Duodenal mucosa (tissue), 2 donors: ENCODE results near the gene PRICKLE2.

Experiments
- H3K27ac ChIP-seq: one replicate; pipeline ENCODE4 v1.7.0; 2013; ENCODE audit warnings: low read depth, low read length
- H3K27me3 ChIP-seq, 2 donors: one replicate each; pipeline ENCODE4 v1.7.0; 2013; ENCODE audit warnings: low read length in 2 of 2, control low read depth in 1 of 2; ENCODE audit not compliant: insufficient read depth in 2 of 2, control insufficient read depth in 1 of 2
- H3K36me3 ChIP-seq, 2 donors: one replicate each; pipeline ENCODE4 v1.7.0; 2013; ENCODE audit warnings: low read length in 2 of 2, control low read depth in 1 of 2; ENCODE audit not compliant: insufficient read depth in 2 of 2, control insufficient read depth in 1 of 2
- H3K4me1 ChIP-seq, 2 donors: one replicate each; pipeline ENCODE4 v1.7.0; 2013; ENCODE audit warnings: low read length in 2 of 2, control low read depth in 1 of 2; ENCODE audit not compliant: insufficient read depth in 2 of 2, control insufficient read depth in 1 of 2
- H3K4me3 ChIP-seq, 2 donors: one replicate each; pipeline ENCODE4 v1.7.0; 2013; ENCODE audit warnings: low read length in 2 of 2, low read depth in 1 of 2
- H3K9ac ChIP-seq, 2 donors: one replicate each; pipeline ENCODE4 v1.7.0; 2013; ENCODE audit warnings: low read length in 2 of 2, low read depth in 1 of 2
- H3K9me3 ChIP-seq, 2 donors: one replicate each; pipeline ENCODE4 v1.7.0; 2013; ENCODE audit warnings: low read length in 2 of 2, control low read depth in 1 of 2; ENCODE audit not compliant: control insufficient read depth in 1 of 2

Gene PRICKLE2

DNA sequence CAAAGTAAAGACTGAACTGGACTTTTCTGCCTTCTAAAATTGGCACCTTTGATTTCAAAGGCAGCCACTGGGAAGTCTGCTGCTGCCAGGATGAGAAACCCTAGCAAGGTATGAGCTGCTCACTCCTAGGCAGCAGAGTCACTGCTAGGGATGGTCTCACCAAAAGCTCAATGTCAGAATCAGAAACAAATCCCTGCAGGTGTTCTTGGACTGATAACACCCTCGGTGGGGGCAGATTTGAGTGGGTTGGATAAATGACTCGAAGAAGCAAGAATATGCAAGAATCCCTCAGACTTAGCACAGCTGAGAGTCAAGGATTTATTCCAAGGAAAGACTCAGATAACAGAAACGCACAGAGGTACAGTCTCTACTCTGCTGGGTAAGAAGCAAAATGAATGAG, 90.4 kb downstream of the PRICKLE2 start:
- H3K27ac ChIP-seq = no peak overlapping the region
- H3K27me3 ChIP-seq = no peaks in the 10 kb centered on the region
- no peaks in the 10 kb centered on the region for H3K9me3 ChIP-seq
- H3K4me1 ChIP-seq = no peaks in the 10 kb centered on the region
- H3K9ac ChIP-seq = no peak overlapping the region
- H3K36me3 ChIP-seq = no peaks in the 10 kb centered on the region
- H3K4me3 ChIP-seq = no peak overlapping the region

DNA sequence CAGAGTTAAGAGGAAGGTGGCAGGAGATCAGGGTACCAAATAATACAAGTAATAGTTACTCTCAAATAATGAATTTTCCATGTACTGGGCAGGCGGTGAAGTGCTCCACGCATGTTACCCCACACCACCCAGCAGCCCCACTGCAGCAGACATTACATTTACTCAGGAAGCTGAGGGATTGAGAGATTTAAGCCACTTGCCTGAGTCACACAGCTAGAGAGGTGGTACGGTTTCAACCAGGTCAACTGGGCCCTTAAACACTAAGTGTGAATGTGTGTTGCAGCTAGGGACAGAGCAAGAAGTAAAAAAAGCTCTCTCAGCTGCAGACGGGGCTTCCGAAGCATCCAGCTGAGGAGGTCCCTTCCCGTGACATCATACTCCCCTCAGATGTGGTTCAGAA, 91.3 kb downstream of the PRICKLE2 start:
- Histone ChIP-seq H3K27ac (no peak overlapping the region), H3K4me1 (no peaks in the 10 kb centered on the region), H3K9me3 (no peaks in the 10 kb centered on the region), H3K4me3 (no peak overlapping the region), H3K9ac (no peak overlapping the region), H3K36me3 (no peaks in the 10 kb centered on the region), H3K27me3 (no peaks in the 10 kb centered on the region)

DNA sequence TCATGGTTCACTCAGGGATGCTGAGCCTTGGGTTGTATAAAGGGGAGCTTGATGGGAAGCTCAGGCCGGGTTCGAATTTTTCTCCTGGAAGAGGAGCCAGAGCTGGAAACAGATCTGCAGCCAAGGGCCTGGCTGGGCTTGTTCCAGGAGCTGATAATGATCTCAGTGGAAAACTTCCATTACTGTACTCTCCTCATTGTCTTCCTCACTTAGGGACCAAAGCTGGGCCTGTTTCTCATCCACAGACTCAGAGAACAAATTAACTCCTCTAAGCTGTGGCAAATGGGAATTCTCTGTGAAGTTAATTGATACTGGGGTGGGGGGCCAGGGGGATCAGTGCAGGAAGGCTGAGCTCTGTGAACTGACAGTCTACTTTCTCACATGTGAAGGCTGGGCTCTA, 92.0 kb downstream of the PRICKLE2 start:
- H3K27ac ChIP-seq = no peak overlapping the region

DNA sequence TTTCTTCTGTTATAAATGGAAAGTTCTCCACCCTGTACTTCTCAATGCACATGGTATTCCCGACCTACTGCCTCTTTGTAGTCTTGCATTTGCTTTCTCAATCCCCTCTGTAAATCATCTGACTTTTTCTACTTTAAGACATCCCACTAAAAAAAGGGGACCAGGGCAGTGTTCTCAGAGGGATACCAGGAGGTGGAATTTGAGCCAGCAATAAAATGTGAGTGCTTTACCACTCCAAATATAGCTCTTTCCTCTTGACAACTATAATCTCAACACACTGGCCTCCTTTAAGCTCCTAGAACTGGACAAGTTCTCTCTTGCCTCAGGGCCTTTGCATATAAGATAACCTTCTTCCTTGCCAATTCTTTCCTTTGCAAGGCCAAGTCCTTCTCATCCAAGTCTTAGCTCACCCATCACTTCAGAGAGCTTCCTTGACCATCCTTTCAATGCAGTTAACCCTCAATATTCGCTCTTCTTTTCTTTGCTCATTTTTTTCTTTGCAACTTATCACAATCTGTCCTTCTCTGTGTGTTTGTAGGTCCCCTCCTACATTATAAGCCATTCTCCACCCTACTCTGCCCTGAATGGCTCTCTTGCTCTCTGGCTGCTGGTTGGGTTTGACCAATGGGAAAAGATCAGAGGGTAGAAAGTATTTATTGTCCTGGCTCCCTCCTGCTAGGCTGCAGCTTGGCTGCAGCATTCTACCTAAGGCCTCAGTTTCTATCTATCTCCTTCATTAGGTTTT, 93.4 kb downstream of the PRICKLE2 start:
- Histone ChIP-seq H3K27me3 (no peaks in the 10 kb centered on the region), H3K4me1 (no peaks in the 10 kb centered on the region), H3K36me3 (no peaks in the 10 kb centered on the region), H3K9me3 (no peaks in the 10 kb centered on the region), H3K4me3 (no peak overlapping the region), H3K9ac (no peak overlapping the region), H3K27ac (no peak overlapping the region)

More for the DNA sequence above, 92.0 kb downstream of the PRICKLE2 start:
- Histone ChIP-seq H3K4me3 (no peak overlapping the region), H3K36me3 (no peaks in the 10 kb centered on the region), H3K4me1 (no peaks in the 10 kb centered on the region), H3K9me3 (no peaks in the 10 kb centered on the region), H3K9ac (no peak overlapping the region), H3K27me3 (no peaks in the 10 kb centered on the region)

DNA sequence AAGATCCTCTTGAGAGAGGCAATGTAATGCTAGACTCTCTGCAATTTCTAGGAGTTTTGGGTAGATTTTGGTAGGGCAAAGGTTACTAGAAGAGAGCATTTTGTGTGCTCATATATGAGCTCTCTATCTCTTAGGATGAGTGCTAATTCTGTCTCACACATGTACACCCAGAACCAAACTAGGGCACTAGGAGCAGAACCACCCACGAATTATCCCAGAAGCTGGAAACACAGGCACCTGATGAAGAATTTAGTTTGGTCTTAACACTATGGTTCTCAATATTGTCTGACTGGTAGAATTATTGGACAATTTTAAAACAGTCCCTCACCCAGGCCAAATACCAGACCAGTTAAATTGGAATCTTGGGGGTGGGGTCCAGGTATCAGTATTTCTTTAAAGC, 94.8 kb downstream of the PRICKLE2 start:
- H3K4me3 ChIP-seq = no peak overlapping the region
- H3K4me1 ChIP-seq = no peaks in the 10 kb centered on the region
- H3K27me3 ChIP-seq = no peaks in the 10 kb centered on the region
- H3K36me3 ChIP-seq = no peaks in the 10 kb centered on the region
- H3K9me3 ChIP-seq = no peaks in the 10 kb centered on the region
- H3K9ac ChIP-seq = no peak overlapping the region
- H3K27ac ChIP-seq = no peak overlapping the region

DNA sequence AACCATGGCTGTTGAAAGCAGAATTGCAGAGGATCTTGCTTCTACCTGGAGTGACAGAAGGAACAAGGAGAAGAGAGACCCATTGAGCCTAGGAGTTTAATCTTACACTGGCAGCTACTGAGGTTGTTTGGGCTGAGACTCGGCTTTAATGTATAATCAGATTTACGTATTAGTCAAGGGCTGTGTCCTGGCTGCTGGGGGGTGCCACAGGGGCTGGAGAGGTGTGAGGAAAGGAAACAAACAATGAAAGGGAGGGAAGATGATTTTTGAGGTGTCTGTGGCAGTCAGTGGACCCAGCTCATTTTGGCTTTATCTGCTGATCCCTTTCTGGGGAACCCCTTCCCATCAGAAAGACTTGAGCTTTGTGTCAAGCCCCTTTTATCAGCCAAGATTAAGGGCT, 95.7 kb downstream of the PRICKLE2 start:
- Histone ChIP-seq H3K4me3 (no peak overlapping the region), H3K9ac (no peak overlapping the region)

DNA sequence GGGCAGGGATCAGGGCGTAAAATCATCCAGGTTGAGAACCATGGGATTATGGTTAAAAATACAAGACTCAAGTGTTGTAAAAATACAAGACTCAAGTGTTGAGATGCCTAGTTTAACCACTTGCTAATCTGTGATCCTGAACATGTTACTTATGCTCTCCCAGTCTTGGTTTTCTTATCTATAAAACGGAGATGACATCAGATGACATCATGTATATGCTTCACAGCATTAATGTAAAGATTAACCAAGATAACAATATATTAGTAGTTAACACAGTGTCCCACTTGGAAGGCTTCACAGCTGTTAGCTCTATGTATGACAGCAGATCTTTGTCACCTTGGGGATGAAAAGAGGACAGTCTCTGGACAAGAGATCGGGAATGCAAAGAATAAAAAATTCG, 96.2 kb downstream of the PRICKLE2 start:
- no peak overlapping the region for H3K4me3 ChIP-seq

More for the DNA sequence above, 95.7 kb downstream of the PRICKLE2 start:
- Histone ChIP-seq H3K9me3 (no peaks in the 10 kb centered on the region), H3K27me3 (no peaks in the 10 kb centered on the region), H3K4me1 (no peaks in the 10 kb centered on the region), H3K27ac (no peak overlapping the region), H3K36me3 (no peaks in the 10 kb centered on the region)

DNA sequence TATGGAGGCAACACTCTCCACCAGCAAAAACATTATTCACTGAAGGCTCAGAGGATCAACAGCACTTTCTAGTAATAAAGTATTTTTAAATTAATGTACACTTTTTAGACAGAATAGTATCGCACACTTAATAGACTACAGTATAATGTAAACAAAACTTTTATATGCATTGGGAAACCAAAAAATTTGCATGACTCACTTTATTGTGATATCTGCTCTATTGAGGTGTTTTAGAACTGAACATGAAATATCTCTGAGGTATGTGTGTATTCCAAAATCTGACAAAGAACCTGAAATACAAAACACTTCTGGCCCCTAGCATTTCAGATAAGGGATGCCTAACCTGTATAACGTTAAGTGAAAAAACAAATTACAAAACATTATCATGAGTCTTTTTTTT, 99.7 kb downstream of the PRICKLE2 start:
- no peak overlapping the region for H3K27ac ChIP-seq
- H3K4me3 ChIP-seq = no peak overlapping the region
- H3K9me3 ChIP-seq = no peaks in the 10 kb centered on the region
- H3K4me1 ChIP-seq = no peaks in the 10 kb centered on the region
- H3K9ac ChIP-seq = no peak overlapping the region
- no peaks in the 10 kb centered on the region for H3K36me3 ChIP-seq
- H3K27me3 ChIP-seq = no peaks in the 10 kb centered on the region

More for the DNA sequence above, 96.2 kb downstream of the PRICKLE2 start:
- Histone ChIP-seq H3K4me1 (no peaks in the 10 kb centered on the region), H3K9me3 (no peaks in the 10 kb centered on the region), H3K9ac (no peak overlapping the region), H3K36me3 (no peaks in the 10 kb centered on the region), H3K27ac (no peak overlapping the region), H3K27me3 (no peaks in the 10 kb centered on the region)

DNA sequence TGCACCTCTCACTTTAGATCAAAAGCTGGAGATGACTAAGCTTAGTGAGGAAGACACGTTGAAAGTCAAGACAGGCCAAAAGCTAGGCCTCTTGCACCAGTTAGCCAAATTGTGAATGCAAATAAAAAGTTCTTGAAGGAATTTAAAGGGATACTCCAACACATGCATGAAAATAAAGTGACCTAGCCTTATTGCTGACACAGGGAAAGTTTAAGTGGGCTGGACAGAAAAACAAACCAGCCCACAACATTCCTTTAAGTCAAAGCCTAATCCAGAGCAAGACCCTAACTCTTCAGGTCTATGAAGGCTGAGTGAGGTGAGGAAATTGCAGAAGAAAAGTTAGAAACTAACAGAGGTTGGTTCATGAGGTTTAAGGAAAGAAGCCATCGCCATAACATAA, 101.3 kb downstream of the PRICKLE2 start:
- no peaks in the 10 kb centered on the region for H3K27me3 ChIP-seq
- H3K4me1 ChIP-seq = no peaks in the 10 kb centered on the region
- no peak overlapping the region for H3K27ac ChIP-seq
- no peaks in the 10 kb centered on the region for H3K9me3 ChIP-seq
- no peak overlapping the region for H3K9ac ChIP-seq
- no peak overlapping the region for H3K4me3 ChIP-seq
- no peaks in the 10 kb centered on the region for H3K36me3 ChIP-seq

DNA sequence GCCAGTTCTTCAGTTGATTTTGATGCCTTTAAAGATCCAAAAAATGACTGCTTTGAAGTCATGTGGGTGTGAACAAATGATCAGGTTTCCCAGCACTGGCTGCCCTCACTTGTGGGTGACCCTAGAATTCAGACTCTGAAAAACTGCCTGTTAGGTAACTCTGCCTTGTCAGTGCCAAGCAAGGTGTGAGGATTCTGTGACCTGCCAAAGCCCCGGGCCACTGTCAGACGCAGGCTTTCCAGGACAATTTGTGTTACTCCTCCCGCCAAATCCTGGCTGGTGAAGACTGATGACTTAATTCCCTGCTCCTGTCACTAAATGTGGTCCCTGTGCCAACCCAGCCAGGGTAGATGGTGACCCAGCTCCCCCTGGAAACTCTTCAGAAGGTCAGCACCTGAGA, 102.8 kb downstream of the PRICKLE2 start:
- no peaks in the 10 kb centered on the region for H3K9me3 ChIP-seq
- no peaks in the 10 kb centered on the region for H3K27me3 ChIP-seq
- no peak overlapping the region for H3K9ac ChIP-seq
- H3K36me3 ChIP-seq = no peaks in the 10 kb centered on the region
- H3K27ac ChIP-seq = no peak overlapping the region
- no peaks in the 10 kb centered on the region for H3K4me1 ChIP-seq
- H3K4me3 ChIP-seq = no peak overlapping the region
